OCI-LY7 (cell line): ENCODE results near the gene ALDH7A1.

Experiments
- EZH2phosphoT487 ChIP-seq: fragments of 200-600 bp; sonication (generic); IDR thresholded peaks from 2 replicates; pipeline ENCODE4 v1.6.1; 2018; ENCODE audit warnings: low read depth, borderline replicate concordance, mild to moderate bottlenecking, mixed run types, antibody characterized with exemption, low read length, moderate library complexity, mixed read lengths
- TF ChIP-seq, protein P1 (sequence below): fragments of 200-600 bp; sonication (generic); conservative IDR thresholded peaks from 2 replicates; pipeline ENCODE4 v1.5.1; 2014; ENCODE audit warnings: mild to moderate bottlenecking, antibody characterized with exemption, low read length, moderate library complexity, mixed read lengths

DNA sequence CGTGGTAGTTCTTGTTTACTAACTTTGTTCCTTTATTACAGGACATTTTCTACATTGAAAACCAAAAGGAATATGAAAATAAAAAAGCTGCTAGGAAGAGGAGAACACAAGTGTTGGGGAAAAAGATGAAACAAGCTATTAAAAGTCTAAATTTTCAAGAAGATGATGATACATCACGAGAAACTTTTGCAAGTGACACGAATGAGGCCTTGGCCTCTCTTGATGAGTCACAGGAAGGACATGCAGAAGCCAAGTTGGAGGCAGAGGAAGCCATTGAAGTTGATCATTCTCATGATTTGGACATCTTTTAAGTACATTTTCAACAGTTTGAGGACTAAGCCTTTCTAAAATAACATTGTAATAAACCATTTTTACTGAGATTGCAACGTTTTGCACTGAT is 29.5 kb upstream of the ALDH7A1 start:
- TF ChIP-seq, protein P1, sequence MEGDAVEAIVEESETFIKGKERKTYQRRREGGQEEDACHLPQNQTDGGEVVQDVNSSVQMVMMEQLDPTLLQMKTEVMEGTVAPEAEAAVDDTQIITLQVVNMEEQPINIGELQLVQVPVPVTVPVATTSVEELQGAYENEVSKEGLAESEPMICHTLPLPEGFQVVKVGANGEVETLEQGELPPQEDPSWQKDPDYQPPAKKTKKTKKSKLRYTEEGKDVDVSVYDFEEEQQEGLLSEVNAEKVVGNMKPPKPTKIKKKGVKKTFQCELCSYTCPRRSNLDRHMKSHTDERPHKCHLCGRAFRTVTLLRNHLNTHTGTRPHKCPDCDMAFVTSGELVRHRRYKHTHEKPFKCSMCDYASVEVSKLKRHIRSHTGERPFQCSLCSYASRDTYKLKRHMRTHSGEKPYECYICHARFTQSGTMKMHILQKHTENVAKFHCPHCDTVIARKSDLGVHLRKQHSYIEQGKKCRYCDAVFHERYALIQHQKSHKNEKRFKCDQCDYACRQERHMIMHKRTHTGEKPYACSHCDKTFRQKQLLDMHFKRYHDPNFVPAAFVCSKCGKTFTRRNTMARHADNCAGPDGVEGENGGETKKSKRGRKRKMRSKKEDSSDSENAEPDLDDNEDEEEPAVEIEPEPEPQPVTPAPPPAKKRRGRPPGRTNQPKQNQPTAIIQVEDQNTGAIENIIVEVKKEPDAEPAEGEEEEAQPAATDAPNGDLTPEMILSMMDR: no peak
- no peak for TF ChIP-seq EZH2phosphoT487
